HepG2 (cell line): ENCODE results near the gene GMPPB. TPM values are rescaled to one million over a fixed set of nuclear protein-coding genes. Genes with fewer than 3 reads are reported as not detected.

ENCODE experiments used
- LCORL ChIP-seq, 2 experiments: fragments of 450-650 bp in 1 of 2; sonication (generic) in 1 of 2; formaldehyde crosslinking in 1 of 2; IDR thresholded peaks; 2 replicates each; pipeline versions ENCODE4 v1.5.0 to v1.6.1; 2017 to 2020; ENCODE audit warnings: antibody characterized with exemption in 1 of 2, missing genetic modification reagents in 1 of 2
- NR3C1 ChIP-seq: sonication (generic); formaldehyde crosslinking; IDR thresholded peaks from 2 replicates; pipeline ENCODE4 v1.4.0; 2020; ENCODE audit warnings: missing genetic modification reagents
- TBP ChIP-seq: sonication (generic); formaldehyde crosslinking; IDR thresholded peaks from 2 replicates; pipeline ENCODE4 v1.5.0; 2020; ENCODE audit warnings: missing genetic modification reagents
- TBX2 ChIP-seq: sonication (generic); formaldehyde crosslinking; IDR thresholded peaks from 2 replicates; pipeline ENCODE4 v1.5.0; 2020; ENCODE audit warnings: missing genetic modification reagents, mild to moderate bottlenecking, borderline replicate concordance
- ZNF260 ChIP-seq: sonication (generic); formaldehyde crosslinking; IDR thresholded peaks from 2 replicates; pipeline ENCODE4 v1.4.0; 2020; ENCODE audit warnings: missing genetic modification reagents, low read depth, mild to moderate bottlenecking, borderline replicate concordance
- ZNF577 ChIP-seq: sonication (generic); formaldehyde crosslinking; IDR thresholded peaks from 2 replicates; pipeline ENCODE4 v1.4.0; 2020; ENCODE audit warnings: mild to moderate bottlenecking, low read depth, missing genetic modification reagents, borderline replicate concordance
- ZNF724P ChIP-seq: sonication (generic); formaldehyde crosslinking; IDR thresholded peaks from 2 replicates; pipeline ENCODE4 v1.8.0; 2022; ENCODE audit warnings: missing genetic modification reagents, borderline replicate concordance
- ZNF883 ChIP-seq: sonication (generic); formaldehyde crosslinking; IDR thresholded peaks from 2 replicates; pipeline ENCODE4 v1.5.1; 2020; ENCODE audit warnings: mild to moderate bottlenecking, missing genetic modification reagents; ENCODE audit errors: not compliant biosample characterization
- ZSCAN30 ChIP-seq: sonication (generic); formaldehyde crosslinking; IDR thresholded peaks from 2 replicates; pipeline ENCODE4 v1.5.0; 2020; ENCODE audit warnings: mild to moderate bottlenecking, missing genetic modification reagents
- polyA plus RNA-seq, 8 experiments: library from polyadenylated mRNA; depleted of rRNA in 3 of 8; stranded (reverse) in 7 of 8; unstranded in 1 of 8; fragments of >200 nt; fragmentation: Illumina TruSeq in 4 of 8; extraction: Trizol in 4 of 8; gene quantifications; 2 replicates each; pipeline versions ENCODE4 v1.2.1 to v1.2.3, GENCODE V29; 2011 to 2016; ENCODE audit warnings: low read depth in 4 of 8, missing spikeins in 1 of 8, mixed read lengths in 1 of 8; ENCODE audit not compliant: insufficient read depth in 1 of 8
- total RNA-seq, 5 experiments: library from RNA; depleted of rRNA; stranded (reverse); fragments of >200 nt; fragmentation: Illumina TruSeq; extraction: Trizol; gene quantifications; 2 replicates each; pipeline ENCODE4 v1.2.3, GENCODE V29; 2016; ENCODE audit warnings: low read depth in 1 of 5
- TF ChIP-seq, protein P1 (sequence below): sonication (generic); formaldehyde crosslinking; IDR thresholded peaks from 2 replicates; pipeline ENCODE4 v1.5.0; 2020; ENCODE audit warnings: mild to moderate bottlenecking, missing genetic modification reagents, borderline replicate concordance
- TF ChIP-seq, protein P2 (sequence below): sonication (generic); formaldehyde crosslinking; IDR thresholded peaks from 2 replicates; pipeline ENCODE4 v1.5.0; 2020; ENCODE audit warnings: mild to moderate bottlenecking, missing genetic modification reagents
- TF ChIP-seq, protein P3 (sequence below): IDR thresholded peaks from 2 replicates; pipeline ENCODE4 v1.6.1; 2016; ENCODE audit warnings: low read depth, control low read depth
- TF ChIP-seq, protein P4 (sequence below): sonication (generic); formaldehyde crosslinking; IDR thresholded peaks from 2 replicates; pipeline ENCODE4 v1.8.1; 2023; ENCODE audit warnings: missing genetic modification reagents, mild to moderate bottlenecking, borderline replicate concordance
- TF ChIP-seq, protein P5 (sequence below): sonication (generic); formaldehyde crosslinking; IDR thresholded peaks from 2 replicates; pipeline ENCODE4 v1.5.1; 2020; ENCODE audit warnings: mild to moderate bottlenecking, missing genetic modification reagents

Gene GMPPB
- total and polyA plus RNA-seq, 2 of the 13 experiments (the other 11 are each of a cell fraction or from before 2014, with no cell fraction given): 6.5 to 23.1 TPM

DNA sequence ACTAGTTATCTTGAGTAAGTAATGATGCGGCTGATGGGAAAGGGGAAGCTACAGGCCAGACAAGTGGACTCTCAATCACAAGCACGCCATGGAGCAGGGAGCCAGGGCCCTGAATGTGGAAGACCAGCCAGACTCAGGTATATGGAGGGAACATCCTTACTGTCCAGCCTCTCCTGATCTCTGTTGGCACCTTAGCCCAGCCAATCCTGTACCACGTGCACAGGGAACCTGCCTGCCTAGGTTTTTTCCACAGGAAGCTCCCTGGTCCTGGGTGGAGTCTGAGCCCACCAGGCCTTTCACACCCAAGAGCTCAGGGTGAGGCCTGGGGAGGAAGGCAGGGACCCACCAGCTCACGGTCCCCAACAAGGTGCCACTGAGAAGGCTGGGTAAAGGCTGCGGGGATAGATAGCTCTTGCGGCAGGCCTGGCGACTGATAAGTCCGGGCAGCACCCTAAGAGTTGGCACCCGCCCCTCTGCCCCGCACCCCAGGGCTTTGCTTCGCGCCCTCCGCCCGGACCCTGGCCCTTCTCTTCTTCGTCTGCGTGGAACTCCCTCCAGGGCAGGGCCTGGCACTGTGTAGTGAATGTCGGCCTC, 50.5 kb downstream of the GMPPB start (continued):
- TF ChIP-seq, protein P1, sequence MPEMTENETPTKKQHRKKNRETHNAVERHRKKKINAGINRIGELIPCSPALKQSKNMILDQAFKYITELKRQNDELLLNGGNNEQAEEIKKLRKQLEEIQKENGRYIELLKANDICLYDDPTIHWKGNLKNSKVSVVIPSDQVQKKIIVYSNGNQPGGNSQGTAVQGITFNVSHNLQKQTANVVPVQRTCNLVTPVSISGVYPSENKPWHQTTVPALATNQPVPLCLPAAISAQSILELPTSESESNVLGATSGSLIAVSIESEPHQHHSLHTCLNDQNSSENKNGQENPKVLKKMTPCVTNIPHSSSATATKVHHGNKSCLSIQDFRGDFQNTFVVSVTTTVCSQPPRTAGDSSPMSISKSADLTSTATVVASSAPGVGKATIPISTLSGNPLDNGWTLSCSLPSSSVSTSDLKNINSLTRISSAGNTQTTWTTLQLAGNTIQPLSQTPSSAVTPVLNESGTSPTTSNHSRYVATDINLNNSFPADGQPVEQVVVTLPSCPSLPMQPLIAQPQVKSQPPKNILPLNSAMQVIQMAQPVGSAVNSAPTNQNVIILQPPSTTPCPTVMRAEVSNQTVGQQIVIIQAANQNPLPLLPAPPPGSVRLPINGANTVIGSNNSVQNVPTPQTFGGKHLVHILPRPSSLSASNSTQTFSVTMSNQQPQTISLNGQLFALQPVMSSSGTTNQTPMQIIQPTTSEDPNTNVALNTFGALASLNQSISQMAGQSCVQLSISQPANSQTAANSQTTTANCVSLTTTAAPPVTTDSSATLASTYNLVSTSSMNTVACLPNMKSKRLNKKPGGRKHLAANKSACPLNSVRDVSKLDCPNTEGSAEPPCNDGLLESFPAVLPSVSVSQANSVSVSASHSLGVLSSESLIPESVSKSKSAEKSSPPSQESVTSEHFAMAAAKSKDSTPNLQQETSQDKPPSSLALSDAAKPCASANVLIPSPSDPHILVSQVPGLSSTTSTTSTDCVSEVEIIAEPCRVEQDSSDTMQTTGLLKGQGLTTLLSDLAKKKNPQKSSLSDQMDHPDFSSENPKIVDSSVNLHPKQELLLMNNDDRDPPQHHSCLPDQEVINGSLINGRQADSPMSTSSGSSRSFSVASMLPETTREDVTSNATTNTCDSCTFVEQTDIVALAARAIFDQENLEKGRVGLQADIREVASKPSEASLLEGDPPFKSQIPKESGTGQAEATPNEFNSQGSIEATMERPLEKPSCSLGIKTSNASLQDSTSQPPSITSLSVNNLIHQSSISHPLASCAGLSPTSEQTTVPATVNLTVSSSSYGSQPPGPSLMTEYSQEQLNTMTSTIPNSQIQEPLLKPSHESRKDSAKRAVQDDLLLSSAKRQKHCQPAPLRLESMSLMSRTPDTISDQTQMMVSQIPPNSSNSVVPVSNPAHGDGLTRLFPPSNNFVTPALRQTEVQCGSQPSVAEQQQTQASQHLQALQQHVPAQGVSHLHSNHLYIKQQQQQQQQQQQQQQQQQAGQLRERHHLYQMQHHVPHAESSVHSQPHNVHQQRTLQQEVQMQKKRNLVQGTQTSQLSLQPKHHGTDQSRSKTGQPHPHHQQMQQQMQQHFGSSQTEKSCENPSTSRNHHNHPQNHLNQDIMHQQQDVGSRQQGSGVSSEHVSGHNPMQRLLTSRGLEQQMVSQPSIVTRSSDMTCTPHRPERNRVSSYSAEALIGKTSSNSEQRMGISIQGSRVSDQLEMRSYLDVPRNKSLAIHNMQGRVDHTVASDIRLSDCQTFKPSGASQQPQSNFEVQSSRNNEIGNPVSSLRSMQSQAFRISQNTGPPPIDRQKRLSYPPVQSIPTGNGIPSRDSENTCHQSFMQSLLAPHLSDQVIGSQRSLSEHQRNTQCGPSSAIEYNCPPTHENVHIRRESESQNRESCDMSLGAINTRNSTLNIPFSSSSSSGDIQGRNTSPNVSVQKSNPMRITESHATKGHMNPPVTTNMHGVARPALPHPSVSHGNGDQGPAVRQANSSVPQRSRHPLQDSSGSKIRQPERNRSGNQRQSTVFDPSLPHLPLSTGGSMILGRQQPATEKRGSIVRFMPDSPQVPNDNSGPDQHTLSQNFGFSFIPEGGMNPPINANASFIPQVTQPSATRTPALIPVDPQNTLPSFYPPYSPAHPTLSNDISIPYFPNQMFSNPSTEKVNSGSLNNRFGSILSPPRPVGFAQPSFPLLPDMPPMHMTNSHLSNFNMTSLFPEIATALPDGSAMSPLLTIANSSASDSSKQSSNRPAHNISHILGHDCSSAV (CRISPR knock-in tag): no peak
- TF ChIP-seq TBP (CRISPR knock-in tag) (no peak), ZNF260 (CRISPR knock-in tag) (no peak), ZSCAN30 (CRISPR knock-in tag) (no peak), LCORL (IDR thresholded peaks at IDR 0.05) (no peak), LCORL (CRISPR knock-in tag; IDR thresholded peaks at IDR 0.05) (no peak), ZNF883 (CRISPR knock-in tag) (peak; percentile 22), ZNF724P (no peak), NR3C1 (CRISPR knock-in tag) (no peak), ZNF577 (CRISPR knock-in tag) (no peak), TBX2 (peak; percentile 29; the same call in 1 of the 2 replicates)
- TF ChIP-seq, protein P2, sequence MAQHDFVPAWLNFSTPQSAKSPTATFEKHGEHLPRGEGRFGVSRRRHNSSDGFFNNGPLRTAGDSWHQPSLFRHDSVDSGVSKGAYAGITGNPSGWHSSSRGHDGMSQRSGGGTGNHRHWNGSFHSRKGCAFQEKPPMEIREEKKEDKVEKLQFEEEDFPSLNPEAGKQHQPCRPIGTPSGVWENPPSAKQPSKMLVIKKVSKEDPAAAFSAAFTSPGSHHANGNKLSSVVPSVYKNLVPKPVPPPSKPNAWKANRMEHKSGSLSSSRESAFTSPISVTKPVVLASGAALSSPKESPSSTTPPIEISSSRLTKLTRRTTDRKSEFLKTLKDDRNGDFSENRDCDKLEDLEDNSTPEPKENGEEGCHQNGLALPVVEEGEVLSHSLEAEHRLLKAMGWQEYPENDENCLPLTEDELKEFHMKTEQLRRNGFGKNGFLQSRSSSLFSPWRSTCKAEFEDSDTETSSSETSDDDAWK: no peak
- TF ChIP-seq, protein P3, sequence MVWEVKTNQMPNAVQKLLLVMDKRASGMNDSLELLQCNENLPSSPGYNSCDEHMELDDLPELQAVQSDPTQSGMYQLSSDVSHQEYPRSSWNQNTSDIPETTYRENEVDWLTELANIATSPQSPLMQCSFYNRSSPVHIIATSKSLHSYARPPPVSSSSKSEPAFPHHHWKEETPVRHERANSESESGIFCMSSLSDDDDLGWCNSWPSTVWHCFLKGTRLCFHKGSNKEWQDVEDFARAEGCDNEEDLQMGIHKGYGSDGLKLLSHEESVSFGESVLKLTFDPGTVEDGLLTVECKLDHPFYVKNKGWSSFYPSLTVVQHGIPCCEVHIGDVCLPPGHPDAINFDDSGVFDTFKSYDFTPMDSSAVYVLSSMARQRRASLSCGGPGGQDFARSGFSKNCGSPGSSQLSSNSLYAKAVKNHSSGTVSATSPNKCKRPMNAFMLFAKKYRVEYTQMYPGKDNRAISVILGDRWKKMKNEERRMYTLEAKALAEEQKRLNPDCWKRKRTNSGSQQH: no peak
- TF ChIP-seq, protein P4, sequence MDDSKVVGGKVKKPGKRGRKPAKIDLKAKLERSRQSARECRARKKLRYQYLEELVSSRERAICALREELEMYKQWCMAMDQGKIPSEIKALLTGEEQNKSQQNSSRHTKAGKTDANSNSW (CRISPR knock-in tag): no peak
- TF ChIP-seq, protein P5, sequence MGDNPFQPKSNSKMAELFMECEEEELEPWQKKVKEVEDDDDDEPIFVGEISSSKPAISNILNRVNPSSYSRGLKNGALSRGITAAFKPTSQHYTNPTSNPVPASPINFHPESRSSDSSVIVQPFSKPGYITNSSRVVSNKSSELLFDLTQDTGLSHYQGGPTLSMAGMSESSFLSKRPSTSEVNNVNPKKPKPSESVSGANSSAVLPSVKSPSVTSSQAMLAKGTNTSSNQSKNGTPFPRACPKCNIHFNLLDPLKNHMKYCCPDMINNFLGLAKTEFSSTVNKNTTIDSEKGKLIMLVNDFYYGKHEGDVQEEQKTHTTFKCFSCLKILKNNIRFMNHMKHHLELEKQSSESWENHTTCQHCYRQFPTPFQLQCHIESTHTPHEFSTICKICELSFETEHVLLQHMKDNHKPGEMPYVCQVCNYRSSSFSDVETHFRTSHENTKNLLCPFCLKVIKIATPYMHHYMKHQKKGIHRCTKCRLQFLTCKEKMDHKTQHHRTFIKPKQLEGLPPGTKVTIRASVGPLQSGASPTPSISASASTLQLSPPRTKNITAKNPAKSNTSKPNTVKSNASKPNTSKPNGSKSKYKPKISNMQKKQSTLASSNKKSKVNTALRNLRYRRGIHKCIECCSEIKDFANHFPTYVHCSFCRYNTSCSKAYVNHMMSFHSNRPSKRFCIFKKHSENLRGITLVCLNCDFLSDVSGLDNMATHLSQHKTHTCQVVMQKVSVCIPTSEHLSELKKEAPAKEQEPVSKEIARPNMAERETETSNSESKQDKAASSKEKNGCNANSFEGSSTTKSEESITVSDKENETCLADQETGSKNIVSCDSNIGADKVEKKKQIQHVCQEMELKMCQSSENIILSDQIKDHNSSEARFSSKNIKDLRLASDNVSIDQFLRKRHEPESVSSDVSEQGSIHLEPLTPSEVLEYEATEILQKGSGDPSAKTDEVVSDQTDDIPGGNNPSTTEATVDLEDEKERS (CRISPR knock-in tag): no peak
